Kidney (tissue), 14 donors: Measurements from ENCODE around the gene SFMBT2. TPM values are rescaled to one million over a fixed set of nuclear protein-coding genes. Genes with fewer than 3 reads are reported as not detected.
A peak's percentile ranks its signal among the peaks of the same experiment; 100 is the strongest.

Source experiments
- DNase-seq, 5 donors: peaks; one replicate each; pipeline ENCODE4 v3.0.0-alpha.2; 2013 to 2020
- FAIRE-seq: peaks from 2 replicates; lab custom pipeline; 2012; peaks lifted over from hg19 to GRCh38; lab: Jason Lieb, UNC
- H3K27ac ChIP-seq, 2 donors: one replicate each; pipeline ENCODE4 v1.7.0; 2013; ENCODE audit warnings: low read depth in 2 of 2, low read length in 2 of 2, inconsistent platforms in 1 of 2
- H3K27me3 ChIP-seq: one replicate; pipeline ENCODE4 v1.7.1; 2013; ENCODE audit warnings: low read length, inconsistent platforms; ENCODE audit not compliant: control insufficient read depth, insufficient read depth
- H3K36me3 ChIP-seq, 3 donors: one replicate each; pipeline versions ENCODE4 v1.7.0 to v1.7.1; 2013; ENCODE audit warnings: low read length in 3 of 3, control low read depth in 1 of 3, inconsistent platforms in 1 of 3; ENCODE audit not compliant: insufficient read depth in 3 of 3, control insufficient read depth in 2 of 3
- H3K4me1 ChIP-seq, 3 donors: one replicate each; pipeline versions ENCODE4 v1.7.0 to v1.7.1; 2013; ENCODE audit warnings: low read length in 3 of 3, inconsistent platforms in 1 of 3, low read depth in 1 of 3; ENCODE audit not compliant: control insufficient read depth in 2 of 3, insufficient read depth in 2 of 3
- H3K4me3 ChIP-seq, 3 donors: one replicate each; pipeline versions ENCODE4 v1.7.0 to v1.8.1; 2013; ENCODE audit warnings: low read length in 3 of 3, control low read depth in 1 of 3, inconsistent platforms in 1 of 3
- H3K9ac ChIP-seq, 3 donors: one replicate each; pipeline versions ENCODE4 v1.7.0 to v1.7.1; 2013; ENCODE audit warnings: low read length in 3 of 3, control low read depth in 1 of 3, inconsistent platforms in 1 of 3
- H3K9me3 ChIP-seq, 3 donors: one replicate each; pipeline versions ENCODE4 v1.7.0 to v1.7.1; 2013; ENCODE audit warnings: low read length in 3 of 3, control low read depth in 1 of 3, inconsistent platforms in 1 of 3; ENCODE audit not compliant: control insufficient read depth in 2 of 3, insufficient read depth in 1 of 3
- CTCF ChIP-seq: IDR thresholded peaks from 3 replicates; pipeline ENCODE4 v1.5.1; 2012; ENCODE audit warnings: mild to moderate bottlenecking, moderate library complexity, borderline replicate concordance; ENCODE audit not compliant: insufficient read depth; ENCODE audit errors: extremely low read depth
- intact Hi-C: fragments of 100-400 bp; cut with DNase I; formaldehyde crosslinking; loops from one replicate; pipeline ENCODE4 v1.11.1; 2022
- polyA plus RNA-seq: library from polyadenylated mRNA; stranded (reverse); fragments of 350-450 nt; fragmentation: Illumina TruSeq; extraction: RNeasy Lipid Tissue Mini Kit (QIAGEN cat#74804); gene quantifications from one replicate; pipeline ENCODE4 v1.2.3, GENCODE V29; 2014; ENCODE audit warnings: low read depth, low replicate concordance; ENCODE audit not compliant: insufficient read depth
- total RNA-seq: library from RNA; stranded (reverse); fragmentation: NEBNext Ultra II Directional; extraction: Animal tissue kit (Norgen Biotek cat#: 25700); gene quantifications from one replicate; pipeline ENCODE4 v1.2.1, GENCODE V29; 2021
- donor health status: control.
- donor health status: control.
- donor health status: control.
- donor health status: control.
- donor health status: control.
- donor health status: DM: yes; HTN: yes; CAD: no.
- donor health status: Normal renal cell carcinoma (clear cell type).

Gene SFMBT2
- total and polyA plus RNA-seq, 2 donors from 2014 or later: 1.2 to 15.3 TPM

- no peaks in the 10 kb centered on the region for H3K27me3 ChIP-seq
- no peaks in the 10 kb centered on the region for H3K4me1 ChIP-seq
- no peak for TF ChIP-seq CTCF
- H3K27ac ChIP-seq: no peak overlapping the region
- H3K9me3 ChIP-seq: no peaks in the 10 kb centered on the region
- DNase-seq (no peak), FAIRE-seq (no peak)
- no peak overlapping the region for H3K9ac ChIP-seq
- no peak overlapping the region for H3K4me3 ChIP-seq
- intact Hi-C loops: no loop called here
- peaks cover 0 to 3% (median 0%) of the 10 kb centered on the region in 3 donors for H3K36me3 ChIP-seq
Measured at GRCh38 chr10:7248585-7249164, 162.2 kb downstream of the SFMBT2 start.

- intact Hi-C loops: no loop called here
Measured at GRCh38 chr10:7248148-7248547, 162.7 kb downstream of the SFMBT2 start.

DNA sequence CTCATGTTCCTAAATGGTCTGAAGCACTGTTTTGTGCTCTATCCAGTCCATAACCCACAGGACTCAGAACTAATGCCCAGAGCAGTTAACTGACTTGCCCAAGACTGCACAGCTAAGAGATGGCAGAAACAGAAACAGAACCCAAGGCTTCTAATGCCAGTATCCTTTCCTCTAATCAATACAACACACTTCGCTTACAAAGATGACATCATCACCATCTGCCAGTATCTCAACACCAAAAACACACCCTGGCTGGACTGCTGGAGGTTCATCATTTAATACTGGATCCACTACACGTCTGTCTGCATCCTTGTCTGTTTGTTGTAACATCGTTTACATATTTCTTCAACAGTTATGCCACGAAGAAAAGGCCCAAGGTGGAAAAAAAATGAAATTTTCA, 165.3 kb downstream of the SFMBT2 start:
- no peak for TF ChIP-seq CTCF
- intact Hi-C loops: no loop called here
- peaks cover 0 to 3% (median 0%) of the 10 kb centered on the region in 3 donors for H3K36me3 ChIP-seq
- DNase-seq: no peak
- H3K4me3 ChIP-seq: no peak overlapping the region
- H3K4me1 ChIP-seq: no peaks in the 10 kb centered on the region
- FAIRE-seq: no peak
- H3K9ac ChIP-seq: no peak overlapping the region
- no peaks in the 10 kb centered on the region for H3K27me3 ChIP-seq
- no peak overlapping the region for H3K27ac ChIP-seq
- H3K9me3 ChIP-seq: no peaks in the 10 kb centered on the region

More at GRCh38 chr10:7248148-7248547, 162.7 kb downstream of the SFMBT2 start:
- Histone ChIP-seq H3K9me3 (no peaks in the 10 kb centered on the region), H3K36me3 (peaks cover 0 to 3% (median 0%) of the 10 kb centered on the region in 3 donors), H3K9ac (no peak overlapping the region), H3K4me1 (no peaks in the 10 kb centered on the region), H3K27ac (no peak overlapping the region), H3K4me3 (no peak overlapping the region), H3K27me3 (no peaks in the 10 kb centered on the region)
- FAIRE-seq (no peak), DNase-seq (no peak)
- TF ChIP-seq CTCF: no peak

GRCh38 chr10:7243873-7244272, 167.0 kb downstream of the SFMBT2 start:
- DNase-seq (no peak), FAIRE-seq (no peak)
- no peaks in the 10 kb centered on the region for H3K36me3 ChIP-seq
- H3K27me3 ChIP-seq: no peaks in the 10 kb centered on the region
- H3K9me3 ChIP-seq: no peaks in the 10 kb centered on the region
- TF ChIP-seq CTCF: no peak
- H3K4me3 ChIP-seq: peak overlapping the region in 1 of 3 donors; percentile 24
- no peaks in the 10 kb centered on the region for H3K4me1 ChIP-seq
- H3K9ac ChIP-seq: no peak overlapping the region
- H3K27ac ChIP-seq: no peak overlapping the region
- intact Hi-C loops: no loop called here
